ENCODE measurements around the gene PPP1R12C.

The PPP1R12C gene

DNA sequence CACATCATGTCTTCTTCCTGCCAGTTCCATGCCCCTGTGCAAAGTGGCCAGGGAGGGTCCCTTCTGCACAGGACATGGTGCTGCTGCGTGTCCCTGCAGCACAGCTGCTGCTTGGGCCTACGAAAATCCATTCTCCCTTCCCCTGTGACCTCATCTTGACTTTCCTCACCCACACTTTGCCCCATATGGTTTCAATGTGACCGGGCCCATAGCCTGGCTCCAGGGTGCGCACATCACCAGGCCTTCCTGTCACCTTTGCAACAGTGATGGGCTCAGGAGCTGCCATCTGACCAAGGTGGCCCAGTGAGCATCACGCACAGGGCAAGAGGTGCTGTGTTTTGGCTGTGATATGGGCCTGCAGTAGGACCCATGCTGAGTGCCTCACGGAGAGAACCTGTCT lies 10.8 kb downstream of the PPP1R12C start:
- TF ChIP-seq, protein P1, sequence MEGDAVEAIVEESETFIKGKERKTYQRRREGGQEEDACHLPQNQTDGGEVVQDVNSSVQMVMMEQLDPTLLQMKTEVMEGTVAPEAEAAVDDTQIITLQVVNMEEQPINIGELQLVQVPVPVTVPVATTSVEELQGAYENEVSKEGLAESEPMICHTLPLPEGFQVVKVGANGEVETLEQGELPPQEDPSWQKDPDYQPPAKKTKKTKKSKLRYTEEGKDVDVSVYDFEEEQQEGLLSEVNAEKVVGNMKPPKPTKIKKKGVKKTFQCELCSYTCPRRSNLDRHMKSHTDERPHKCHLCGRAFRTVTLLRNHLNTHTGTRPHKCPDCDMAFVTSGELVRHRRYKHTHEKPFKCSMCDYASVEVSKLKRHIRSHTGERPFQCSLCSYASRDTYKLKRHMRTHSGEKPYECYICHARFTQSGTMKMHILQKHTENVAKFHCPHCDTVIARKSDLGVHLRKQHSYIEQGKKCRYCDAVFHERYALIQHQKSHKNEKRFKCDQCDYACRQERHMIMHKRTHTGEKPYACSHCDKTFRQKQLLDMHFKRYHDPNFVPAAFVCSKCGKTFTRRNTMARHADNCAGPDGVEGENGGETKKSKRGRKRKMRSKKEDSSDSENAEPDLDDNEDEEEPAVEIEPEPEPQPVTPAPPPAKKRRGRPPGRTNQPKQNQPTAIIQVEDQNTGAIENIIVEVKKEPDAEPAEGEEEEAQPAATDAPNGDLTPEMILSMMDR (conservative IDR thresholded peaks at IDR 0.05; ENCODE audit: low read length), result no peak
- DNase-seq (ENCODE audit: low read depth), result no peak
- H3K4me3 ChIP-seq (ENCODE audit: low read length), result no peak overlapping the region

DNA sequence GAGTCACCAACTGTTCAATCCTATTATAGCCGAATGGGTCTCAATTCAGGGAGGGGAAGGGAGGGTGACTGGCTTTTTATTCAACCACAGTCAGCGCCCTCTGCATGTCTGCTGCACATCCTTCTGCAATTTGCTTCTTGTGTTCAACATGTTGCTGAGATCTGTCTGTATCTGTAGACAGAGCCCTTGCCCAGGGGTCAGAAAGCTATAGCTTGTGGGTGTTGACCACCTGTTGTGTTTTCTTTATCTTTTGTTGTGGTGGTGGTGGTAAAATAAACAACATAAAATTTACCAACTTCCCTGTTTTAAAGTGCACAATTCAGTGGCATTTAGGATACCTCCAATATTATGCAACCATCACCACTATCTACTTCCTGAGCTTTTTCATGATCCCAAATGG lies 12.2 kb downstream of the PPP1R12C start:
- H3K4me3 ChIP-seq (ENCODE audit: low read length), result no peak overlapping the region
- TF ChIP-seq, protein P1 (conservative IDR thresholded peaks at IDR 0.05; ENCODE audit: low read length), result no peak
- no peak for DNase-seq (ENCODE audit: low read depth)

DNA sequence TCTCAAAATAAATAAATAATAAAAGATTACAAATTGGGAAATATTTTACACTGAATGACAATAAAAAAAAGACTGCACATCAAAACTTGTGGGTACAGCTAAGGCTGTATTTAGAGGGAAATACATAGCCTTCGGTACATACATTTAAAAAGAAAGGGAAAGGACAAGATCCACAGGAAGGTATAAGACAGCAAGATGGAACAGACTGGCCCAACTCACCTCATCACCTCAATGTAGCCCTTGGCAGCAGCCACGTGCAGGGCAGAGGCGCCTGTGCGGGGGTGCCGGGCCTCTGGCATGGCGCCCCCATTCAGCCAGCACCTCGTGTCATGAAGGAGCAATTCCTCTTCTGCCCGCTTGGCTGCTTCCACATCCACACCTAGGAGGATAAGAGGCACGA lies 14.2 kb downstream of the PPP1R12C start:
- DNase-seq (ENCODE audit: low read depth), result no peak
- TF ChIP-seq, protein P1 (conservative IDR thresholded peaks at IDR 0.05; ENCODE audit: low read length), result no peak
- H3K4me3 ChIP-seq (ENCODE audit: low read length), result no peak overlapping the region

DNA sequence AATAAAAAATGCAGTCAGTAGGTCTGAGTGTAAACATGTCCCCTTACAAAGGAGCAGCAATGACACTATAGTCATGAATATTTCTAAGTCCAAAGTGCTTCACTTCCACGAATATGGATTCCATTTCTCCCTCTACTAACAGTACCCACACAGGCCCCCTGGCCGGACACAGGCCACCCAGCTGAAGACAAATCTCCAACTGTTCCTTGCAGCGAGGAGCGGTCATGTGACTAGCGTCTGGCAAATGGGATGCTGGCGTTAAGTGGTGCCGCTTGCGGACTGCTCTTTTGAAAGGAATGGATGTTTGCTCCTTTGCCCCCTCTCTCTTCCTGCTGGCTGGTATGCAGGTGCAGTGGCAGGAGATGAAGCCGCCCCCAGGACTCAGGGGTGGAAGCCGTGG lies 16.2 kb downstream of the PPP1R12C start:
- TF ChIP-seq, protein P1 (conservative IDR thresholded peaks at IDR 0.05; ENCODE audit: low read length), result no peak
- no peak overlapping the region for H3K4me3 ChIP-seq (ENCODE audit: low read length)
- no peak for DNase-seq (ENCODE audit: low read depth)

DNA sequence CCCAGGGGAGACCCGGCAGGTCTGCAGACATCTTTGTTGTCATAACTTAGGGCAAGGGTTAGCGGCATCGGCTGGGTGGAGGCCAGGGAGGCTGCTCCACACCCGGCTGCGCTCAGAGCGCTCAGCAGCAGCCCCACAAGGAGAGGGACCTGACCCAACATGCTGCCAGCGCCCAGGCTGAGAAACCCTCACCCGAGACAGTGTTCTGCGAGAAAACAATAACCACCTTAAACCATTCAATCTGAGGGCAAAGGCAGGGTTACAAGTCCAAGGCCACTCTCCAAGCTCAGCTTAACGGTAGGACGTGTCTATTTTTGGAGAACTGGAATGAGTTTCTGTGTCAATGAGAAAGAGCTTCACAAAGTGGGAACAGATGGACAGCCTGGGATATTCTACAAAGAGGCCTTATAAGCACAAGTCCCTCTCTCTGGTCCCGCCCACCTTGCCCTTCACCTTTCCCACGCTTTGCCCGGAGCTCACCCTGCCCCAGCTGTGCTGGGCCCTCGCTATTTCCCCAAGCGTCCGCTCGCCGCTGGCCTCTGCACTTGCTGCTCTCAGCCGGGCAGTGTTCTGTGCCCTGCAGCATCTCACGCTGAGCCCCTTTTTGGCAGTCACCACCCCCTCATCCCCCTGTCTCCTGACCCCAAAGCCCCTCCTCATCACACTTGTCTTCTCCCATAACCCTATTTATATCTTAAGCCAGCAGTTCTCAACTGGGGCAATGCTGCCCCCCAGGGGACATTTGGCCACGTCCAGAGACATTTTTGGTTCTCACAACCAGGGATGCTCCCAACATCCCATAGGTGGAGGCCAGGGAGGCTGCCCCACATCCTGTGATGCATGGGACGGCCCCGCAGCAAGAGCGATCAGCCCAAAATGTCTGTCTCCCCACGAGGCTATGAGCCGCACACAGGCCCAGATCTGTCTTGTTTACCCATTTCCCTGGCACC lies 17.6 kb downstream of the PPP1R12C start:
- H3K4me3 ChIP-seq (ENCODE audit: low read length), result no peak overlapping the region
- TF ChIP-seq, protein P1 (conservative IDR thresholded peaks at IDR 0.05; ENCODE audit: low read length), result peak; percentile 10
- DNase-seq (ENCODE audit: low read depth), result no peak

DNA sequence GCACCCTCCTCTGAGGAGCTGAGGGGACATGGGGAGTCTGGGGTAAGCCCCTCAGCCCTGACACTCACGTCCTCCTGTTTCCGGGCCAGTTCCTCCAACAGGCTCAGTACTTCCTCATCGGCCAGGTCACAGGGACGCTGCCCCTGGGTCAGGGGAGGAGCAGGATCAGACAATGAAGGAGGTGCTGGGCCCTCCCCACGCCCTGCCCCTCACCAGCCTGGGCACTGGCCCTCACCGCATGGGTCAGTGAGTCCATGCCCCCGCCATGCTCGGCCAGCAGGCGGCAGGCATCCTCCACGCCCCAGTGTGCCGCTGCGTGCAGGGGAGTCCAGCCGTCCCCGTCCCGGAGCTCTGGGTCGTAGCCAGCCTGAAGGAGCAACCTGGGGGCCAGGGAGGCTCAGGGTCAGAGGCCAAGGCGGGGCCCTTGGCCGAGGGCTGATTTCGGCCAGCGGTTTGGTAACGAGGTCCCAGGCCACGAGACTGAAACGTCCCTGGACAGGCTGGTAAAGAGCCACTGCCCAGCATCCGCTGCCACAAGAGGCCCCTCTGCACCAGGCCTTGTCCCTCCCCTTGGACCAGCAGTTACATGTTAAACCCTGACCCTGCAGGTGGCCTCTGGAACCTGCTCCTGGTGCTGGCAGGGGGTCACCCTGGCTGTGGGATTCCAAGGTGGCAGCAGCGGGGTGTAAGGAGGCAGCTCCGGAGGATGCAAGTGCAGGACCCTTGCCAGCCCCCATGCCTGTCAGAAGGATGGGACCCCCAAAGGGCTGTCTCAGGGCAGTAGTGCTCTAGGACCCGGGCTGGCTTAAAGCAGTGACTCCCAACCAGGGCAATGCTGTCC lies 18.5 kb downstream of the PPP1R12C start:
- no peak for DNase-seq (ENCODE audit: low read depth)
- no peak overlapping the region for H3K4me3 ChIP-seq (ENCODE audit: low read length)
- TF ChIP-seq, protein P1 (conservative IDR thresholded peaks at IDR 0.05; ENCODE audit: low read length), result no peak
